H9 (cell line): ENCODE data around the gene CREB3L4. TPM values are rescaled to one million over a fixed set of nuclear protein-coding genes. Genes with fewer than 3 reads are reported as not detected.

Experiments used
- DNase-seq: peaks from one replicate; pipeline ENCODE4 v3.0.0-alpha.2; 2017
- H2AFZ ChIP-seq: one replicate; pipeline ENCODE4 v1.6.1; 2013; ENCODE audit warnings: mild to moderate bottlenecking, low read length, control low read depth, moderate library complexity
- H2AK5ac ChIP-seq: 2 replicates; pipeline ENCODE4 v1.6.1; 2013; ENCODE audit warnings: low read length, control low read depth, mixed read lengths; ENCODE audit not compliant: insufficient read length
- H2BK120ac ChIP-seq: one replicate; pipeline ENCODE4 v1.6.1; 2013; ENCODE audit warnings: low read depth, mild to moderate bottlenecking, low read length, control low read depth, inconsistent platforms; ENCODE audit not compliant: poor library complexity, severe bottlenecking
- H2BK12ac ChIP-seq: 2 replicates; pipeline ENCODE4 v1.6.1; 2013; ENCODE audit warnings: low read length, control low read depth, mixed read lengths, low read depth; ENCODE audit not compliant: insufficient read length
- H2BK15ac ChIP-seq: 2 replicates; pipeline ENCODE4 v1.6.1; 2013; ENCODE audit warnings: low read depth, low read length, control low read depth
- H2BK20ac ChIP-seq: one replicate; pipeline ENCODE4 v1.6.1; 2013; ENCODE audit warnings: low read depth, mild to moderate bottlenecking, low read length, control low read depth, inconsistent platforms; ENCODE audit not compliant: poor library complexity, severe bottlenecking
- H2BK5ac ChIP-seq: 2 replicates; pipeline ENCODE4 v1.6.1; 2013; ENCODE audit warnings: low read length, control low read depth, mixed read lengths; ENCODE audit not compliant: insufficient read length
- H3K14ac ChIP-seq: 2 replicates; pipeline ENCODE4 v1.6.1; 2013; ENCODE audit warnings: low read length, control low read depth; ENCODE audit not compliant: insufficient read depth
- H3K18ac ChIP-seq: 2 replicates; pipeline ENCODE4 v1.6.1; 2013; ENCODE audit warnings: low read depth, mild to moderate bottlenecking, mixed read lengths, low read length, control low read depth; ENCODE audit not compliant: insufficient read length
- H3K23ac ChIP-seq: 2 replicates; pipeline ENCODE4 v1.6.1; 2013; ENCODE audit warnings: low read length, control low read depth, mixed read lengths, low read depth; ENCODE audit not compliant: insufficient read length
- H3K23me2 ChIP-seq: 2 replicates; pipeline ENCODE4 v1.6.1; 2013; ENCODE audit warnings: low read depth, mild to moderate bottlenecking, mixed read lengths, low read length, control low read depth; ENCODE audit not compliant: insufficient read length, poor library complexity, severe bottlenecking
- H3K27ac ChIP-seq: 2 replicates; pipeline ENCODE4 v1.5.1; 2013; ENCODE audit warnings: low read length, control low read depth, mixed read lengths, low read depth; ENCODE audit not compliant: insufficient read length
- H3K27me3 ChIP-seq: 2 replicates; pipeline ENCODE4 v1.6.1; 2013; ENCODE audit warnings: low read length, control low read depth, inconsistent platforms; ENCODE audit not compliant: insufficient read depth
- H3K4ac ChIP-seq: 2 replicates; pipeline ENCODE4 v1.6.1; 2013; ENCODE audit warnings: low read depth, mild to moderate bottlenecking, control low read depth, inconsistent platforms, low read length, moderate library complexity
- H3K4me1 ChIP-seq: 2 replicates; pipeline ENCODE4 v1.6.1; 2013; ENCODE audit warnings: low read length, control low read depth, inconsistent platforms; ENCODE audit not compliant: insufficient read depth
- H3K4me2 ChIP-seq: 2 replicates; pipeline ENCODE4 v1.6.1; 2013; ENCODE audit warnings: low read length, control low read depth, mixed read lengths; ENCODE audit not compliant: insufficient read length, insufficient read depth
- H3K56ac ChIP-seq: 2 replicates; pipeline ENCODE4 v1.6.1; 2013; ENCODE audit warnings: low read depth, mild to moderate bottlenecking, mixed read lengths, low read length, control low read depth; ENCODE audit not compliant: insufficient read length
- H3K79me1 ChIP-seq: 2 replicates; pipeline ENCODE4 v1.6.1; 2013; ENCODE audit warnings: low read depth, mild to moderate bottlenecking, moderate library complexity, low read length, control low read depth, inconsistent platforms; ENCODE audit not compliant: insufficient read depth, poor library complexity, severe bottlenecking
- H3K79me2 ChIP-seq: 2 replicates; pipeline ENCODE4 v1.6.1; 2013; ENCODE audit warnings: low read length, control low read depth, inconsistent platforms; ENCODE audit not compliant: insufficient read depth
- H3K9ac ChIP-seq: 2 replicates; pipeline ENCODE4 v1.6.1; 2013; ENCODE audit warnings: low read length, control low read depth, mixed read lengths; ENCODE audit not compliant: insufficient read length; ENCODE audit errors: extremely low read depth
- H3K9me3 ChIP-seq: one replicate; pipeline ENCODE4 v1.6.1; 2013; ENCODE audit warnings: low read depth, low read length, inconsistent platforms; ENCODE audit not compliant: control insufficient read depth
- H3T11ph ChIP-seq: one replicate; pipeline ENCODE4 v1.6.1; 2013; ENCODE audit warnings: mild to moderate bottlenecking, low read length, control low read depth, inconsistent platforms
- H4K20me1 ChIP-seq: one replicate; pipeline ENCODE4 v1.6.1; 2013; ENCODE audit not compliant: control insufficient read depth, insufficient read length, insufficient read depth
- H4K5ac ChIP-seq: 2 replicates; pipeline ENCODE4 v1.6.1; 2013; ENCODE audit warnings: low read depth, mild to moderate bottlenecking, mixed read lengths, low read length, control low read depth; ENCODE audit not compliant: insufficient read length
- H4K8ac ChIP-seq: replicated peaks from 2 replicates; pipeline ENCODE4 v1.6.1; 2013; ENCODE audit warnings: low read length, control low read depth, mixed read lengths, low read depth; ENCODE audit not compliant: insufficient read length
- H4K91ac ChIP-seq: 2 replicates; pipeline ENCODE4 v1.6.1; 2013; ENCODE audit warnings: low read depth, mild to moderate bottlenecking, moderate library complexity, mixed read lengths, low read length, control low read depth; ENCODE audit not compliant: insufficient read length
- H3K27ac Mint-ChIP-seq, 3 experiments: 2 replicates in 2 of 3; 3 replicates in 1 of 3; pipeline ENCODE4 v1.8.0; 2020 to 2021; ENCODE audit warnings: mixed read lengths in 3 of 3, mild to moderate bottlenecking in 1 of 3, moderate library complexity in 1 of 3
- H3K27me3 Mint-ChIP-seq: 2 replicates; pipeline ENCODE4 v1.8.0; 2021; ENCODE audit warnings: low read depth, mild to moderate bottlenecking, moderate library complexity, mixed read lengths
- H3K36me3 Mint-ChIP-seq, 3 experiments: 2 replicates in 2 of 3; 3 replicates in 1 of 3; pipeline ENCODE4 v1.8.0; 2020 to 2021; ENCODE audit warnings: low read depth in 3 of 3, mixed read lengths in 3 of 3; ENCODE audit not compliant: insufficient read depth in 1 of 3
- H3K4me1 Mint-ChIP-seq, 2 experiments: 2 replicates each; pipeline ENCODE4 v1.8.0; 2020; ENCODE audit warnings: mixed read lengths in 2 of 2
- H3K4me3 Mint-ChIP-seq, 2 experiments: 2 replicates in 1 of 2; 3 replicates in 1 of 2; pipeline ENCODE4 v1.8.0; 2020 to 2021; ENCODE audit warnings: mild to moderate bottlenecking in 2 of 2, mixed read lengths in 2 of 2, moderate library complexity in 1 of 2
- H3K9me3 Mint-ChIP-seq, 2 experiments: 2 replicates in 1 of 2; 3 replicates in 1 of 2; pipeline ENCODE4 v1.8.0; 2020; ENCODE audit warnings: mild to moderate bottlenecking in 2 of 2, mixed read lengths in 2 of 2, moderate library complexity in 1 of 2
- WGBS: extraction: QIAGEN DNeasy Blood & Tissue Kit; methylation state at CpG from one replicate; pipeline ENCODE4 v1.1.7; 2013; ENCODE audit warnings: missing lambda C conversion rate, low lambda C conversion rate, mixed read lengths; ENCODE audit not compliant: insufficient read length; ENCODE audit errors: extremely low coverage; 5-methylcytosine and 5-hydroxymethylcytosine counted together
- total RNA-seq: library from RNA; stranded (reverse); gene quantifications from 2 replicates; pipeline ENCODE4 v1.2.1, GENCODE V29; 2021
- TF ChIP-seq, protein P1 (sequence below): fragments of 200-600 bp; sonication (generic); conservative IDR thresholded peaks from 3 replicates; pipeline ENCODE4 v1.8.0; 2021; ENCODE audit warnings: antibody characterized with exemption, mild to moderate bottlenecking

The CREB3L4 gene
- total RNA-seq, 1 experiment from 2014 or later: 27.6 TPM

- Histone ChIP-seq H3K18ac (no peak overlapping the region), H2BK12ac (no peak overlapping the region), H3K79me1 (no peaks in the 10 kb centered on the region), H4K91ac (no peak overlapping the region), H2AK5ac (no peak overlapping the region), H3K23ac (no peak overlapping the region), H4K20me1 (peaks cover 3% of the 10 kb centered on the region), H2BK5ac (no peak overlapping the region), H3K14ac (no peak overlapping the region), H3K9ac (no peak overlapping the region), H2BK15ac (no peak overlapping the region), H2BK20ac (no peak overlapping the region), H3K79me2 (no peaks in the 10 kb centered on the region), H3K4me2 (no peak overlapping the region), H2AFZ (no peak overlapping the region), H3T11ph (no peak overlapping the region), H3K23me2 (no peaks in the 10 kb centered on the region), H3K4me1 (no peaks in the 10 kb centered on the region), H3K9me3 (no peaks in the 10 kb centered on the region), H3K56ac (no peak overlapping the region), H2BK120ac (no peak overlapping the region), H3K27me3 (no peaks in the 10 kb centered on the region), H3K4ac (no peak overlapping the region), H4K8ac (no peak overlapping the region), H3K27ac (no peak overlapping the region), H4K5ac (no peak overlapping the region)
- Mint-ChIP-seq H3K9me3 (no peaks in the 10 kb centered on the region), H3K4me1 (no peaks in the 10 kb centered on the region), H3K4me3 (no peak overlapping the region; a peak in 1 of 5 replicates), H3K36me3 (peaks cover 44 to 76% (median 69%) of the 10 kb centered on the region in 3 experiments), H3K27me3 (no peaks in the 10 kb centered on the region), H3K27ac (no peak overlapping the region; a peak in 1 of 7 replicates)
- DNase-seq: no peak
- TF ChIP-seq, protein P1, sequence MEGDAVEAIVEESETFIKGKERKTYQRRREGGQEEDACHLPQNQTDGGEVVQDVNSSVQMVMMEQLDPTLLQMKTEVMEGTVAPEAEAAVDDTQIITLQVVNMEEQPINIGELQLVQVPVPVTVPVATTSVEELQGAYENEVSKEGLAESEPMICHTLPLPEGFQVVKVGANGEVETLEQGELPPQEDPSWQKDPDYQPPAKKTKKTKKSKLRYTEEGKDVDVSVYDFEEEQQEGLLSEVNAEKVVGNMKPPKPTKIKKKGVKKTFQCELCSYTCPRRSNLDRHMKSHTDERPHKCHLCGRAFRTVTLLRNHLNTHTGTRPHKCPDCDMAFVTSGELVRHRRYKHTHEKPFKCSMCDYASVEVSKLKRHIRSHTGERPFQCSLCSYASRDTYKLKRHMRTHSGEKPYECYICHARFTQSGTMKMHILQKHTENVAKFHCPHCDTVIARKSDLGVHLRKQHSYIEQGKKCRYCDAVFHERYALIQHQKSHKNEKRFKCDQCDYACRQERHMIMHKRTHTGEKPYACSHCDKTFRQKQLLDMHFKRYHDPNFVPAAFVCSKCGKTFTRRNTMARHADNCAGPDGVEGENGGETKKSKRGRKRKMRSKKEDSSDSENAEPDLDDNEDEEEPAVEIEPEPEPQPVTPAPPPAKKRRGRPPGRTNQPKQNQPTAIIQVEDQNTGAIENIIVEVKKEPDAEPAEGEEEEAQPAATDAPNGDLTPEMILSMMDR: no peak
- no CpG with 5 or more reads among the region's 11 CpGs for WGBS
These were observed 33.7 kb upstream of the CREB3L4 start for GRCh38 chr1:153933955-153934354.
